Stimulated activated CD4-positive, alpha-beta T cell treated with anti-CD3 and anti-CD28 coated beads, Interleukin-15, amount 100 ng/mL, for 1 hour (primary cell): ENCODE measurements around the gene TMEM119.
"Not testable (repeated sequence)": the region's sequence is repeated elsewhere in the genome, so short reads cannot be mapped to it uniquely, and the experiment has no call there.

Source experiments
- DNase-seq, 2 donors: peaks; one replicate each; pipeline ENCODE4 v3.0.0-alpha.2; 2020; ENCODE audit warnings: low read depth in 1 of 2, low spot score in 1 of 2

Gene TMEM119

GRCh38 chr12:108635201-108635996 lies 37.5 kb upstream of the TMEM119 start:
- no peak for DNase-seq

DNA sequence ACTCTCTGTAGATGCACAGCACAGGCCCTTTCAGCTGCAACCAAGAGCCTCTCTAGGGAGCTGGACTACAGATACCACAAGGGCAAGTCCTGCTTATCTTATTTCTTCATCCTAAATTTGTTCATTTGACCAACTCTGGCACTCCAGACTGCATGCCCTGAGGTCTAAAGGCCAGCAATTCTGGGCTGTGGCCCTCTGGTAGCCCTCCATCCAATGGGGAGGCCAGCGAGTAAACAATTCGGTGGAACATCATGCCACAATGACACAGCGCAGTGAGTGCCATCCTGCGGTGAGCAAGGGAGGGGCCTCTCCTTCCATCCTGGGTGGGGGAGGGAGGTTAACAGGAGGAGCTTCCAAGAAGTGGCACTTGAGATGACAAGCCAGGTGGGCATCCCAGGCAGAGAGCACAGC lies 36.5 kb upstream of the TMEM119 start:
- DNase-seq, result peak in 1 of 2 donors; percentile 30

DNA sequence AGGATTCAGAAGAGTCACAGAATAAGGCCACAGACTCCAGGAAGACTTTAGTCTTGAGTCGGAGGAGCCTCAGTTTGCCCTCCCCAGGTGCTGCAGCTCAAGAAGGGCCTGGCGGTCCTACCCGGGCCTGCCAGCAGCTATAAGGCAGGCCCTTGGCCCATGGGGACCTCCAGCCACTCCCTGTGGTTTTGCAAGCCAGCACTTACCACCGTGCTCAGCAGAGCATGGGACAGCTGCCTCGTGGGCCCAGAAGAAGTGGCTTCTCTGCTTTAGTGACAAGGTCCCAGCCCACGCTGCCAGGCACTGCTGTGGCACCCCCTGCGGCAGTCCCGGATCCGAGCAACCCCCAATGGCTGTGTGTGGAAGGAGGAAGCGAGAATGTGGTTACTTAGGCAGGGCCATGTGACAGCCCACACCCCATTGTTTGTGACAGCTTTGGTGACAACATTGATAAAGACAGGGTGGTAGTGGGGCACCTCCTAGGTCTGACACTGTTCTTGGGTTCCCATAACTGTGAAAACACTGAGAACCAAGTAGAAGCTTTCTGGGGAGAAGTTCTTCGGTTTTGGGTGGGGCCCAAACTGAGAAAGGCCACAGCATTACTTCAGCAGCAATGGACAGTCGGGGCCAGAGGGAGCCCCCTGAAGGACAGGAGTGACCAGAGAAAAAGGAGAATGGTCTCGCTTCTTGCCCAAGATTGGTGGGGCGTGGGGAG lies 35.8 kb upstream of the TMEM119 start, which contains the start of gene SELPLG:
TSS of gene SELPLG (minus strand) at position 361 of the 715 bp plus-strand sequence. CDS start 9,587 bp downstream, outside the sequence.
- peak; percentile 57 to 61 for DNase-seq

DNA sequence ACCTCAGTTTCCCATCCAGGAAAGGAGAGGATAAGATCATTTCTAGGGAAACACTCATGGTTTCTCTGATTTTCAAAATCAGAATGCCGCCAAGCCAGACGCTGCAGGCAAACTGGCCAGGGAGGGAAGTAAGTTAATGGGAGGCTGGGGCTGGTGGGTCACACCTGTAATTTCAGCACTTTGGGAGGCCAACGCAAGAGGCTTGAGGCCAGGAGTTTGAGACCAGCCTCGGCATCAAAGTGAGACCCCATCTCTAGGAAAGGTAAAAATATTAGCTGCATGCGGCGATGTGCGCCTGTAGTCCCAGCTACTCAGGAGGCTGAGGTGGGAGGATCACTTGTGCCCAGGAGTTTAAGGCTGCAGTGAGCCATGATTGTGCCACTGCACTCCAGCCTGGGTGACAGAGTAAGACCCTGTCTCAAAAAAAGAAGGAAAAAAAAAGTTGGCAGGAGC lies 35.2 kb upstream of the TMEM119 start:
- no peak for DNase-seq

- not testable (repeated sequence) for DNase-seq
These were observed 33.4 kb upstream of the TMEM119 start for GRCh38 chr12:108631261-108631660.

GRCh38 chr12:108630481-108631207 lies 32.8 kb upstream of the TMEM119 start:
- DNase-seq, result no peak

- DNase-seq, result peak in 1 of 2 donors; percentile 20
These were observed 32.1 kb upstream of the TMEM119 start for GRCh38 chr12:108629824-108630476.

DNA sequence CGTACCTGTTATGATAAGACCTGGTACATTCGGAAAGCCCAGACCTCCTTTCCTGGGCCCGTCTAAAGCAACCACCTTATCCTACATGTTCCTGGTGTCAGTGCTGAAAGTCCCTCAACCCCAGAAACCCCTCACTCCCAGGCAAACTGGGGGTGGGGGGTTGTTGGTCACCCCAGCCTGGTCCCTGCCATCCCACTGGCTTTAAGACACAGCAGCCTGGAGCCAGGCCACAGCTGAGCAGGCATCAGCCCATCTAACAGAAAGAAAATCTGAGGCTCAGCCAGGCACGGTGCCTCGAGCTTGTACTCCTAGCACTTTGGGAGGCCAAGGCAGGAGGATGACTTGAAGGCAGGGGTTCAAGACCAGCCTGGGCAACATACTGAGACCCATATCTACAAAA lies 31.3 kb upstream of the TMEM119 start:
- no peak for DNase-seq

GRCh38 chr12:108627134-108627920 lies 29.4 kb upstream of the TMEM119 start:
- DNase-seq, result no peak

GRCh38 chr12:108625228-108625627 lies 27.3 kb upstream of the TMEM119 start:
- DNase-seq, result no peak

GRCh38 chr12:108623577-108623976 lies 25.7 kb upstream of the TMEM119 start:
- DNase-seq, result no peak

DNA sequence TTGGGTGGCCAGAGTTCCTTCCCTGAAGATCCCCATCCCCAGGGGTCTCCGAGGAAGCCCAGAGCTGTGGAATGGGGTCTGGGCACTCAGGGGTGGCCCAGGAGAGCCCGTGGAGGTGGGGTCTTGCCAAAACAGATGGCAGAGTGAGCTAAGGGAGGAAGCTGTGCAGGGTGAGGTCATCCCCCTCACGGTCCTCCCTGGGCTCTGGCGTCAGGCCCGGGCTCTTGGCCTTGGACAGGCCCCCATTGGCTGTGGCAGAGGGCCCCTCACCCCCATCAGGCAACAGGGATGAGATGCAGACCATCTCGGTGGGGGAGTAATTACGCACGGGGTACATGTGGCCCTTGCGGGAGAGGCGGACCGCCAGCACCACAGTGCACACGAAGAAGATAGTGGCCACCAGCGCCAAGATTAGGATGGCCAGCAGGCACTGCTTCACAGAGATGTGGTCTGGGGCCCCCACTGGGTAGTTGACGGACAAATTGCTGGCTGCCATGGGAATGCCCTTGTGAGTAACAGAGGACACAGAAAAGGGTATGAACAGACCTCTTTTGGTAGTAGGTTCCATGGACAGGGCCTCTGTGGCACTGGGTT lies 25.1 kb upstream of the TMEM119 start:
- DNase-seq, result no peak

DNA sequence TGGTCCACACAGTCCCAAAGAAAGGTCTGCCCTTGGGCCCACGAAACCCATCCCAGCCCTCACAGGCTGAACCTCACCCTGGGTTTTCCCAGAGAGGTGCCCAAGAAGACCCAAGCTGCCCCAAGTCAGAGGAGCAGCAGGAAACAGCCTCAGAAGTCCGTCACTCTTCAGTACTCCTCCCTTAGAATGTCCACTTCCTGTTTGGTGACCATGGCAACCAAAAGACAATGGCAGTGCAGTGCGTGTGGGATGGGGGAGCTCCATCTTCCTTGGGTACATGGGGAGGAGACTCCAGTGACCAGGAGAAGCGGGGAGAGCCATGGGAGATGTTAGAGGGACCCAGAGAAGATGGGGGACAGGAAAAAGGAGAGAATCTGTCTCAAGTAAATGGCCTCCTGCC lies 24.5 kb upstream of the TMEM119 start:
- DNase-seq, result no peak

DNA sequence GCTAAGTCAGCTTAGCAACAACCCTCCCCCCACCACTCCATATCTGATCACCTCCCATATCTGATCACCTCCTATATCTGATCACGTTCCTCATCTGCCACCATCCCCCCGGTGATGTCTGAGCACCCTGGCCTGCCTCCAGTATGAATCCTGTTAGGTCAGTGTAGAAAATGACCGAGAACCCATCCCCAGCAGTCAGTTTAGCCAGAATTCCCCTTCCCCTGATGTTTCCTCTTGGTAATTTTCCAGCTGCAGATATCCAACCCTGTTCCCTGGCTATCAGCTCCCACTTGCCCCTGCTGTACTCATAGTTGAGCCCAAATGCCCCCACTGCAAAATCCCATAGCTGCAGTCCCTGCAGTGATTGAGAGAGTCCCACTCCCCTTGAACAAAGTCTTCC lies 23.3 kb upstream of the TMEM119 start:
- DNase-seq, result no peak

DNA sequence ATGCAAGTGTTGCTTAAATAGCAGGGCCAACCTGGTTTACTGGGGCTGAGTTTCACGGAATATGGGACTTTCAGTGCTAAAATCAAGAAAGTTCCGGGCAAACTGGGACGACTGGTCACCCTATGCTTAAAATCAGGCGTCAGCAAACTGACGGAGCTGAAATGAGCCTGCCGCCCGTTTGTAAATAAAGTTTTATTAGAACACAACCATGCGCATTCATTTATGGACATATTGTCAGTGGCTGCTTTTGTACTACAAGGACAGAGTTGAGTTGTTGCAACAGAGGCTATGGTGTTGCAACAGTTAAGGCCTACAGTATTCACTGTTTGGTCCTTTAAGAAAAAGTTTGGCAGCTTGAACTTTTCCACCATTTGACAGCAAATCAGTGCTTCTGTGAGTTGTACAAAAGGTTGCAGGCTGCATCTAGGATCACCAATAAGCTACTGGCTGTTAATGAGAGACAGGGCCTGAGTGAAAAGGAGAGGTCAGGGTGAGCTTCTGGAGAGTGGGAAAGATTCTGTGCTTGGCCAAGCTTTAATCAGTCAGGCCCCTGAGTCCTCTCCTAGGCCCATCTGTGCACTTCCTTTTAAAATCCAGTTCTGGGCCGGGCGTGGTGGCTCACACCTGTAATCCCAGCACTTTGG lies 22.5 kb upstream of the TMEM119 start:
- no peak for DNase-seq

GRCh38 chr12:108619369-108620160 lies 21.7 kb upstream of the TMEM119 start:
- no peak for DNase-seq

DNA sequence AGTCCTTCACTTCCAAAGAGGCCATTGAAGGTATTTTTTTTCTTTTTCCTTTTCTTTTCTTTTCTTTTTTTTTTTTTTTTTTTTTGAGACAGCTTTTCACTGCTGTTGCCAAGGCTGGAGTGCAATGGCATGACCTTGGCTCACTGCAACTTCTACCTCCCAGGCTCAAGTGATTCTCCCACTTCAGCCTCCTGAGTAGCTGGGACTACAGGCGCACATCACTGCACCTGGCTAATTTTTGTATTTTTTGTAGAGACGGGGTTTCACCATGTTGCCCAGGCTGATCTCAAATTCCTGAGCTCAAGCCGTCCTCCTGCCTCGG lies 21.0 kb upstream of the TMEM119 start:
- not testable (repeated sequence) for DNase-seq

- DNase-seq, result peak; percentile 56 to 69
These were observed 20.4 kb upstream of the TMEM119 start for GRCh38 chr12:108618079-108618952.
